Transverse colon (tissue), 4 donors: ENCODE results near the gene HES5.

Experiments
- EP300 ChIP-seq: sonication (generic); formaldehyde crosslinking; IDR thresholded peaks from one replicate; pipeline ENCODE4 v1.6.1; 2017; ENCODE audit warnings: antibody characterized with exemption, low read depth
- POLR2AphosphoS5 ChIP-seq, 3 donors: sonication (generic); formaldehyde crosslinking; IDR thresholded peaks; one replicate each; pipeline ENCODE4 v1.6.1; 2016; ENCODE audit warnings: antibody characterized with exemption in 3 of 3
- TF ChIP-seq, protein P1 (sequence below), 5 experiments: fragments of 200-600 bp in 3 of 5; fragments of 450-650 bp in 2 of 5; sonication (generic) in 3 of 5; IDR thresholded peaks; 1 replicate in 2 of 5; 2 replicates in 3 of 5; pipeline ENCODE4 v1.5.1; 2016 to 2017; ENCODE audit warnings: antibody characterized with exemption in 5 of 5, inconsistent platforms in 3 of 5, mild to moderate bottlenecking in 2 of 5, moderate library complexity in 1 of 5

DNA sequence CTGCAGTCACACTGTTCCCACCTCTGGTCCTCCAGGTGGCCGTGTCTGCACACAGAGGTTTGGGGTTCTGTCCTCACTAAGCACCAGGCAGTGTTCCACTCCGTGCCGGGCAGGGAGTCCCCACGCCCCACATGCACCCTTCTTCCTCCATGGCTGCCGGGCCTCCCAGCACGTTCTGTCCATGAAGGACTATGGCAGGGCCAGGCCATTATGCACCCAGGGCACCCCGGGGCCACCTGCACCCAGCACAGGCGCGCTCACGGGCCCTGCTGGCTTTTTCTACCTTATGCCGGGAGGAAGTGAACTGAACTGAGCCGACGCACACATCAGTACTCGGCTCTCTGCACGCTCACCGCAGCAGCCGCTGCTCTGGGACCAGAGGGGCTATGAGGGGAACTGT lies 13.9 kb downstream of the HES5 start:
- TF ChIP-seq EP300 = no peak
- TF ChIP-seq, protein P1, sequence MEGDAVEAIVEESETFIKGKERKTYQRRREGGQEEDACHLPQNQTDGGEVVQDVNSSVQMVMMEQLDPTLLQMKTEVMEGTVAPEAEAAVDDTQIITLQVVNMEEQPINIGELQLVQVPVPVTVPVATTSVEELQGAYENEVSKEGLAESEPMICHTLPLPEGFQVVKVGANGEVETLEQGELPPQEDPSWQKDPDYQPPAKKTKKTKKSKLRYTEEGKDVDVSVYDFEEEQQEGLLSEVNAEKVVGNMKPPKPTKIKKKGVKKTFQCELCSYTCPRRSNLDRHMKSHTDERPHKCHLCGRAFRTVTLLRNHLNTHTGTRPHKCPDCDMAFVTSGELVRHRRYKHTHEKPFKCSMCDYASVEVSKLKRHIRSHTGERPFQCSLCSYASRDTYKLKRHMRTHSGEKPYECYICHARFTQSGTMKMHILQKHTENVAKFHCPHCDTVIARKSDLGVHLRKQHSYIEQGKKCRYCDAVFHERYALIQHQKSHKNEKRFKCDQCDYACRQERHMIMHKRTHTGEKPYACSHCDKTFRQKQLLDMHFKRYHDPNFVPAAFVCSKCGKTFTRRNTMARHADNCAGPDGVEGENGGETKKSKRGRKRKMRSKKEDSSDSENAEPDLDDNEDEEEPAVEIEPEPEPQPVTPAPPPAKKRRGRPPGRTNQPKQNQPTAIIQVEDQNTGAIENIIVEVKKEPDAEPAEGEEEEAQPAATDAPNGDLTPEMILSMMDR (IDR thresholded peaks at IDR 0.05) = no peak
- TF ChIP-seq POLR2AphosphoS5 (IDR thresholded peaks at IDR 0.05) = no peak
